Caco-2 (cell line): ENCODE data around the gene TSPAN6. TPM values are rescaled to one million over a fixed set of nuclear protein-coding genes. Genes with fewer than 3 reads are reported as not detected.

Experiments used
- BruUV-seq: library from RNA; stranded (reverse); fragments of 400-500 nt; replicated peaks from 2 replicates; lab custom pipeline; 2021; lab: Mats Ljungman, UMichigan
- CTCF ChIA-PET: fragments of 300-600 bp; sonication (Branson Sonifier 250); formaldehyde crosslinking; loops from one replicate; lab custom pipeline; 2022; ENCODE audit warnings: antibody characterized with exemption; lab: Charles Lee
- POLR2A ChIA-PET: fragments of 300-600 bp; sonication (Branson Sonifier 250); formaldehyde crosslinking; loops from one replicate; lab custom pipeline; 2022; ENCODE audit warnings: antibody characterized with exemption; lab: Charles Lee
- DNase-seq, 2 experiments: peaks; one replicate each; pipeline versions ENCODE4 v3.0.0 to v3.0.0-alpha.2; 2020 to 2022
- H3K27me3 ChIP-seq: replicated peaks from 2 replicates; pipeline ENCODE4 v1.6.0; 2011; ENCODE audit warnings: low read length; ENCODE audit not compliant: control insufficient read depth, insufficient read depth
- H3K36me3 ChIP-seq: 2 replicates; pipeline ENCODE4 v1.5.1; 2011; ENCODE audit warnings: low read length; ENCODE audit not compliant: control insufficient read depth, insufficient read depth
- H3K4me1 ChIP-seq: fragments of 250-450 bp; sonication (Bioruptor Pico); 2 replicates; pipeline ENCODE4 v1.5.1; 2020; ENCODE audit warnings: mild to moderate bottlenecking
- H3K4me3 ChIP-seq: 2 replicates; pipeline ENCODE4 v1.5.1; 2011; ENCODE audit warnings: low read depth, mild to moderate bottlenecking, control low read depth, low read length
- H3K9me3 ChIP-seq: fragments of 250-450 bp; sonication (Bioruptor Pico); 2 replicates; pipeline ENCODE4 v1.5.1; 2020; ENCODE audit warnings: mild to moderate bottlenecking, moderate library complexity
- H3K27ac Mint-ChIP-seq: one replicate; pipeline ENCODE4 v1.8.0; 2022; ENCODE audit warnings: mixed read lengths; ENCODE audit not compliant: unreplicated experiment
- H3K27me3 Mint-ChIP-seq: one replicate; pipeline ENCODE4 v1.8.0; 2022; ENCODE audit warnings: mixed read lengths; ENCODE audit not compliant: insufficient read depth, unreplicated experiment
- H3K36me3 Mint-ChIP-seq: one replicate; pipeline ENCODE4 v1.8.0; 2022; ENCODE audit warnings: mild to moderate bottlenecking, mixed read lengths; ENCODE audit not compliant: insufficient read depth, unreplicated experiment
- H3K4me1 Mint-ChIP-seq: one replicate; pipeline ENCODE4 v1.8.0; 2022; ENCODE audit warnings: low read depth, mixed read lengths; ENCODE audit not compliant: unreplicated experiment
- H3K4me3 Mint-ChIP-seq: one replicate; pipeline ENCODE4 v1.8.0; 2022; ENCODE audit warnings: mild to moderate bottlenecking, moderate library complexity, mixed read lengths; ENCODE audit not compliant: unreplicated experiment
- H3K9me3 Mint-ChIP-seq: one replicate; pipeline ENCODE4 v1.8.0; 2022; ENCODE audit warnings: mixed read lengths; ENCODE audit not compliant: unreplicated experiment
- CTCF ChIP-seq, 2 experiments: fragments of 200-600 bp in 1 of 2; IDR thresholded peaks; 1 replicate in 1 of 2; 2 replicates in 1 of 2; pipeline versions ENCODE4 v1.5.1 to v1.8.0; 2011 to 2022; ENCODE audit warnings: antibody characterized with exemption in 1 of 2, control low read depth in 1 of 2, inconsistent platforms in 1 of 2, low read depth in 1 of 2, low read length in 1 of 2, mild to moderate bottlenecking in 1 of 2, moderate library complexity in 1 of 2; ENCODE audit not compliant: insufficient read depth in 1 of 2, severe bottlenecking in 1 of 2, unreplicated experiment in 1 of 2
- intact Hi-C: fragments of 100-400 bp; cut with micrococcal nuclease; formaldehyde crosslinking; loops from one replicate; pipeline ENCODE4 v1.10.0; 2022; ENCODE audit not compliant: unreplicated experiment
- total RNA-seq: library from RNA; stranded (reverse); gene quantifications from 2 replicates; pipeline ENCODE4 v1.2.3, GENCODE V29; 2022

TSPAN6 gene
- total RNA-seq, 1 experiment from 2014 or later, result 137 TPM

GRCh38 chrX:100600758-100601157 lies 35.8 kb downstream of the TSPAN6 start:
- no peak for DNase-seq
- no TSS peak for BruUV-seq
- CTCF ChIA-PET, result no interaction called here
- H3K27me3 ChIP-seq, result no peaks in the 10 kb centered on the region
- Mint-ChIP-seq H3K27me3 (no peaks in the 10 kb centered on the region), H3K4me3 (no peak overlapping the region), H3K27ac (no peak overlapping the region), H3K4me1 (no peaks in the 10 kb centered on the region), H3K9me3 (no peaks in the 10 kb centered on the region), H3K36me3 (no peaks in the 10 kb centered on the region)
- no peaks in the 10 kb centered on the region for H3K4me1 ChIP-seq
- no peaks in the 10 kb centered on the region for H3K36me3 ChIP-seq
- TF ChIP-seq CTCF (IDR thresholded peaks at IDR 0.05; ENCODE audit: insufficient read depth in 1 of 2, low read depth in 1 of 2, low read length in 1 of 2, severe bottlenecking in 1 of 2, unreplicated experiment in 1 of 2), result no peak
- H3K9me3 ChIP-seq, result no peaks in the 10 kb centered on the region
- intact Hi-C loops, result no loop called here
- no peak overlapping the region for H3K4me3 ChIP-seq
- POLR2A ChIA-PET, result no interaction called here

GRCh38 chrX:100600340-100600739 lies 36.3 kb downstream of the TSPAN6 start:
- ChIA-PET CTCF (no interaction called here), POLR2A (no interaction called here)
- no peak for TF ChIP-seq CTCF (IDR thresholded peaks at IDR 0.05; ENCODE audit: insufficient read depth in 1 of 2, low read depth in 1 of 2, low read length in 1 of 2, severe bottlenecking in 1 of 2, unreplicated experiment in 1 of 2)
- Mint-ChIP-seq H3K27me3 (no peaks in the 10 kb centered on the region), H3K27ac (no peak overlapping the region), H3K9me3 (no peaks in the 10 kb centered on the region), H3K4me1 (no peaks in the 10 kb centered on the region), H3K4me3 (no peak overlapping the region), H3K36me3 (no peaks in the 10 kb centered on the region)
- Histone ChIP-seq H3K4me1 (no peaks in the 10 kb centered on the region), H3K27me3 (no peaks in the 10 kb centered on the region), H3K36me3 (no peaks in the 10 kb centered on the region), H3K9me3 (no peaks in the 10 kb centered on the region), H3K4me3 (no peak overlapping the region)
- no peak for DNase-seq
- intact Hi-C loops, result no loop called here
- BruUV-seq, result no TSS peak

GRCh38 chrX:100599456-100599855 lies 37.1 kb downstream of the TSPAN6 start:
- Mint-ChIP-seq H3K36me3 (no peaks in the 10 kb centered on the region), H3K27ac (no peak overlapping the region), H3K4me1 (no peaks in the 10 kb centered on the region), H3K4me3 (no peak overlapping the region), H3K27me3 (no peaks in the 10 kb centered on the region), H3K9me3 (no peaks in the 10 kb centered on the region)
- ChIA-PET CTCF (no interaction called here), POLR2A (no interaction called here)
- no peaks in the 10 kb centered on the region for H3K9me3 ChIP-seq
- no TSS peak for BruUV-seq
- H3K27me3 ChIP-seq, result no peaks in the 10 kb centered on the region
- TF ChIP-seq CTCF (IDR thresholded peaks at IDR 0.05; ENCODE audit: insufficient read depth in 1 of 2, low read depth in 1 of 2, low read length in 1 of 2, severe bottlenecking in 1 of 2, unreplicated experiment in 1 of 2), result no peak
- intact Hi-C loops, result no loop called here
- no peaks in the 10 kb centered on the region for H3K4me1 ChIP-seq
- H3K36me3 ChIP-seq, result no peaks in the 10 kb centered on the region
- no peak for DNase-seq
- no peak overlapping the region for H3K4me3 ChIP-seq
